NCI-H1105 treated with DMSO at 0.1 percent for 48 hours (cell line): ENCODE measurements around the gene PHRF1.

ENCODE experiments used
- DNase-seq: peaks from one replicate; lab custom pipeline; 2025; lab: John Stamatoyannopoulos, UW

Gene PHRF1

DNA sequence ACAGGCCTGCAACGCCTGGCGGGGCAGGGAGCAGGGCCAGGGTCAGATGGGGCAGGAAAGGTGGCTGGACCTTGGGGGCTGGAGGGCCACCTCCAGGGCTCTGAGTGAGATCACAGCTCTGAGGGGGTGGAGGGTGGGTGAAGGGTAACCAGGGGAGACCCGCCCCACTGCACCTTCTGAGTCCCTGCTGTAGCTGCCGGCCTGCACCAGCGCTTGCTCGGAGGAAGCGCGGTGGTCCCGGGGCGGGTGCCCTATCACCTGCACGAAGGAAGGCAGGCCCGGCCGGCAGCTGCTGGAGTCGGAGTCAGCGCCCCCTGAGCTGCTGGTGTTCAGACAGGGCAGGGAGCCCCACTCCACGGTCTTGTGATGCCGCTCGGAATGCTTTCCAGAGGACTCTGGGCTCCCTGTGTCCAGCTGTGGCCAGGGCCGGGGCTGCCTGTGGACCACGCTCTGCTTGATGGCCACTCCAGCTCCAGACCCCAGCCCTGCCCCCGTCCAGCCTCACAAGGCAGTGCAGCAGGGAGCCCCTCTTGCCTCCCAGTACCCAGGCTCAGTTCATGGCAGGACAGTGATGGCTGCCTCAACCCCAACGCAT is 19.5 kb upstream of the PHRF1 start:
- no peak for DNase-seq

DNA sequence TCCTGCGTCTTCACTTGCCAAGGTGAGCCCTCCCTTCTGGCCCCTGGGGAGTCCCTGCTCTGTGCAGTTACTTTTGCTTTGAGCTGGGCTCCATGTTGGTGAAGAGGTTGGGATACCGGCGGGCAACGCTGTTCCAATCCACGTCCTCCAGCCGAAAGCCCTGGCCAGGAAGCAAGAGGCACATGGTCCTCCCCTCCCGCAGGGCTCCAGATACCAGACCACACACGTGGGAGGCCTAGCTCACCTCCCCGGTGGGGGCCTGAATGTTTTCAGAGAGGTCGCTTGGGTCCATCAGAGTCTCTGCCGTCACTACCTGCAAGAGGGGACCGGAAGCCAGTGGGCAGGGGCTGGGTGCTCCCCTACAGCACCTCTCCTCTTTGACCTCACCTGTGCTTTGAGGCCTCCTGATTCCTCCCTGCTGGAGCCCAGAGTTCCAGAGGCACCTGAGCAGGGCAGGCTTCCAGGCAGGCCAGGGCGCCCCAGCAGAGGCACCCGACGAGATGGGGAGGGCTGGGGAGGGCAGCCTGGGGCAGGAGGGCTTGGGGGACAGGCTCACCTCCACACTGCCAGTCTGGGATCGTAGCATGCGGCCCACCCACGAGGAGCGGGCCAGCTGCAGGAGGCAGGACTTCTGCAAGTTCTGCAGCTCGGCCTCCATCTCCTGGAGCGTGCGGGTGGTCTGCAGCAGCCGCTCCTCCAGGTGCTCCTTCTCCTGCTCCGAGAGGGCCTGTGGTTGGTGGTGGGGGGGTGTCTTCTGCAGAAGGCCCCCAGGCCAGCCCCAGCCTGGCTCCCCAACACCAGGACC is 18.7 kb upstream of the PHRF1 start:
- DNase-seq = no peak

DNA sequence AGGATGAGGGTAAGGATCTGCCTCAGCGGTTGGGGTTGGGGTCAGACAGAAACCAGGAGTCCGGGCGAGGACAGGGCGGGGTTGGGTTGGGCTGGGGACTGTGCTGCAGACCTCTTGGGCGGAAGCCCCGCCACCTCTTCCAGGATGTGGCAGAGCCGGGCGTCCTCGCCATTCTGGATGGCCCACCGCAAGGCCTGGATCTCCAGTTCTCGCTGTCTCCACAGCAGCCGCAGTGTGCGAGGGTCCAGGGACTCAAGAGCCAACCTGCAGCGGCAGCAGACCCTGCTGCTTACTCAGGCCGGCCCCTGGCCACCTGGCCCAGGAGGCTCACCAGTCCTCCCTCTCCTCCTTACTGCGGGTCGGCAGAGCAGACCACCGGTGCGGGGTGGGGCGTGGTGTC is 17.8 kb upstream of the PHRF1 start:
- DNase-seq = no peak

DNA sequence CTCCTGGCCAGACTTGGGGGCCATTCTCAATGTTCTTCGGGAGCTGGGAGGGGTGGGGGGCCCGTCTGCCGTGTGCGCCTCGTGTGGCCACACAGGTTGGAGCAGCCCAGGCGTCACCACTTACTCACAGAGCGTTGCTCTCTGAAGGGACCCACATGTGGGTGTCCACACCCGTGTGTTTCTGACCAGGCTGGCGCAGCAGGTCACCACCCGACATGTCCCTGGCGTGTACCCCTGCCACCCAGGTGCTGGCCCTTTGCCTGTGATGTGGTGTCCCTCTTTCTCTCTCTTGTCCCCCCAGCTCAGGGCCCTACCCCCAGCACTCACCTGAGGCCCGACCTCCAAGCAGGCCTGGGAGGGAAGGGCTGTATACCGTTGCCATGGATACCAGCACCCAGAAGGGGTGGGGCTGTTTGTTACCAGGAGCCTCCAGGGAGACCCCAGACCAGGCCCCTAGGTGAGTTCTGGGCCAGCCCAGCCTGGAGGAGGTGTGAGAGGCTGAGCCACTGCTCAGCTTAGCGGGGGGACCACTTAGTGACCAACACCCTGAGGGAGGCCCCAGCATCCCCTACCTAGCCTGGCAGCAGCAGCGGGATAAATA is 17.1 kb upstream of the PHRF1 start:
- DNase-seq = no peak

DNA sequence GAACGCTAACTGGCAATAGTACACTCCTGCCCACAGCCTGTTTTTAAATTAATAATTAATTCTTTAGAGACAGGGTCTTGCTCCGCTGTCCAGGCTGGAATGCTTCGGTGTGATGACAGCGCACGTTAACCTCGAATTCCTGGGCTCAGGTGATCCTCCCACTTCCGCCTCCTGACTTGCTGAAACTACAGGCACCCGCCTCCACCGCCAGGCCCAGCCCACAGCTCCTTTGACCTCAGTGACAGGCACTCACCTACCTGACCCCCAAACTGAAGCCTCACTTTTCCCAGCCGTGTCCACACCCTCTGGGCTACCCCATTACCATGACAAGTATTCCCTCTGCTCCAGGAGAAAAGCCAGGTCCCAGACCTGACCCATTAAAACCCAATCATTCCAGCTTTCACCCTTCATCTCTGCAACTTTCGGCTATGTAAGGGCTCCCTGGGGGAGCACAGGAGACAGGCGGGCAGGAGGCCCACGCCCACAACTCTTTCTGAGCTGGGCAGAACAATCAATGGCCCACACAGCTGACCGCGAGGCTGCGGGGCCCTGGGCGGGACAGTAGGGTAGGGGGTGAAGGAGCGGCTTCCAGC is 16.5 kb upstream of the PHRF1 start:
- DNase-seq = no peak

DNA sequence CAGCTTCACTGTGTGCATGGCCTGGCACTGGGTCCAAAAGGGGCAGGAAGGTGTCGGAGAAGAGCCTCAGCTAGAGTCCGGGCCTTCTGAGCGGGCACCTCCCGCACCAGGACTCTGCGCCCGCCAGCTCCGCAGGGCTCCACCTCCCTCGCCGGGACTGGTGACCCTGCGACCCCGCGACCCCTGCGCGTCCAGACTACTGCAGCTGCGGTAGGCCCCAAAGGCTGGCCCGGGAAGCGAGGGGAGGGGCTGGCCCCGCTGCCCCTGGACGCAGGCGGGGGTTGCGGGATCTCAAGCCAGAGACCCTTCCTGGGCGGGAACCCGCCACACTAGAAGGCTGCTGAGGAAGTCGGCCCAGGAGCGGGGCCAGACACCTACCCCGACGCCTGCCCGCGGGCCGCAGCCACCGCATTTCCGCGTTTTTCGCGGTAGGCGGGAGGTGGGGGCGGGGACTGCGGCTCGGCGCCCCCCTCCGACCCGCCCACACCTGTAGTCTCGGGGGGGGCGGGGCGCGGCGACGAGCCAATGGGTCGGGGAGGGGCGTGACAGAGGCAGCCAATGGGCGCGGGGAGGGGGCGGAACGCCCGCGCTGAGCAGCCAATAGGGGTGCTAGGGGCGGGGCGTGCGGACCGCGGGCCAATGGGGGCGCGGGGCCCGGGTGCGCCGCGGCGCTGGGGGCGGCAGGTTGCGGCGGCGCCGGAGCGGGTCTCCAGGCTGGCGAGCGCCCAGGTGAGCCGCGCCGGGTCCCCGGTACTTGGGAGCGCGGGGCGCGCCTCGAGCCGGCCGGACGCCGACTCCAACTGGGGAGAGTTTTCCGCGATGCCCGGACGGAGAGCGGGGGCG is 15.7 kb upstream of the PHRF1 start, which contains the start of the genes LMNTD2 and RASSF7:
Gene LMNTD2 (minus strand): TSS at position 434 of the 843 bp plus-strand sequence. CDS start 22 bp downstream, at position 412.
Gene RASSF7 (plus strand): TSS at position 666 of the 843 bp plus-strand sequence. CDS start 799 bp downstream, outside the sequence.
- DNase-seq = peak; percentile 86

DNA sequence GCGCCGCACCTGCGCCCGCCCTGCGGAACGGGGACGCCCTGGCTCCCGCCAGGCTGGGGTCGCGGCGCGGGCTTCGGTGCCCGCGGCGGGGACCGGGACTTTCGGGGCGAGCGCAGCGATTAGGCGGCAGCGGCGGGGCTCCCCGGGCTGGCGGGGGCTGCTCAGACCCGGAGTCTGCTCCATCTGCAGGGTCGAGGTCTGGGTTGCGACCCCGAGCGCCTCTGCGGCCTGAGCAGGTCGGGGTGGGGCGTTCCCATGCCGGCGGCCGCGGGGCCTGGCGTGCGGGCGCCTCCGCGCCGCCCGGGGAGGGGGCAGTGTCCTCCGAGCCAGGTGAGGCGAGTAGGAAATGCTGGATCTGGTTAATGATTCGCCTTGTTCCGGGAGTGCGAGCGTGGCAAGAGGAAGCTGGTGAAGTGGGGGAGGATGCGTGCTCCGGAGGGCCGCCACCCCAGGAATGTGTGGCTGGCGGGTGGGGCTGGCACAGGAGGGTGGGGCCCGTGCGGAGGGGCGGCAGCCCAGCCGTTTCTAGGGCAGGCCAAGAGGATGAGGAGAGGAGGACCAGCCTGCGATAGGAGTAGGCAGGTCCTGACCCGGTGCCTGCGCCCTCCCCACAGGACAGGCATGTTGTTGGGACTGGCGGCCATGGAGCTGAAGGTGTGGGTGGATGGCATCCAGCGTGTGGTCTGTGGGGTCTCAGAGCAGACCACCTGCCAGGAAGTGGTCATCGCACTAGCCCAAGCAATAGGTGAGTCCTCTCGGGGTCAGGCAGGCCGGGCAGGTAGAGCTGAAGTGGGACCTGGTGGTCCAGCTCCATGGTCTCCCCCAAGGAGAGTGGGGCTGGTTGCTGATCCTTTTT is 14.9 kb upstream of the PHRF1 start:
- DNase-seq = no peak

DNA sequence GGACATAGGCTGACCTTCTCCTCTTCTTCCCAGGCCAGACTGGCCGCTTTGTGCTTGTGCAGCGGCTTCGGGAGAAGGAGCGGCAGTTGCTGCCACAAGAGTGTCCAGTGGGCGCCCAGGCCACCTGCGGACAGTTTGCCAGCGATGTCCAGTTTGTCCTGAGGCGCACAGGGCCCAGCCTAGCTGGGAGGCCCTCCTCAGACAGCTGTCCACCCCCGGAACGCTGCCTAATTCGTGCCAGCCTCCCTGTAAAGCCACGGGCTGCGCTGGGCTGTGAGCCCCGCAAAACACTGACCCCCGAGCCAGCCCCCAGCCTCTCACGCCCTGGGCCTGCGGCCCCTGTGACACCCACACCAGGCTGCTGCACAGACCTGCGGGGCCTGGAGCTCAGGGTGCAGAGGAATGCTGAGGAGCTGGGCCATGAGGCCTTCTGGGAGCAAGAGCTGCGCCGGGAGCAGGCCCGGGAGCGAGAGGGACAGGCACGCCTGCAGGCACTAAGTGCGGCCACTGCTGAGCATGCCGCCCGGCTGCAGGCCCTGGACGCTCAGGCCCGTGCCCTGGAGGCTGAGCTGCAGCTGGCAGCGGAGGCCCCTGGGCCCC is 14.1 kb upstream of the PHRF1 start:
- DNase-seq = no peak

DNA sequence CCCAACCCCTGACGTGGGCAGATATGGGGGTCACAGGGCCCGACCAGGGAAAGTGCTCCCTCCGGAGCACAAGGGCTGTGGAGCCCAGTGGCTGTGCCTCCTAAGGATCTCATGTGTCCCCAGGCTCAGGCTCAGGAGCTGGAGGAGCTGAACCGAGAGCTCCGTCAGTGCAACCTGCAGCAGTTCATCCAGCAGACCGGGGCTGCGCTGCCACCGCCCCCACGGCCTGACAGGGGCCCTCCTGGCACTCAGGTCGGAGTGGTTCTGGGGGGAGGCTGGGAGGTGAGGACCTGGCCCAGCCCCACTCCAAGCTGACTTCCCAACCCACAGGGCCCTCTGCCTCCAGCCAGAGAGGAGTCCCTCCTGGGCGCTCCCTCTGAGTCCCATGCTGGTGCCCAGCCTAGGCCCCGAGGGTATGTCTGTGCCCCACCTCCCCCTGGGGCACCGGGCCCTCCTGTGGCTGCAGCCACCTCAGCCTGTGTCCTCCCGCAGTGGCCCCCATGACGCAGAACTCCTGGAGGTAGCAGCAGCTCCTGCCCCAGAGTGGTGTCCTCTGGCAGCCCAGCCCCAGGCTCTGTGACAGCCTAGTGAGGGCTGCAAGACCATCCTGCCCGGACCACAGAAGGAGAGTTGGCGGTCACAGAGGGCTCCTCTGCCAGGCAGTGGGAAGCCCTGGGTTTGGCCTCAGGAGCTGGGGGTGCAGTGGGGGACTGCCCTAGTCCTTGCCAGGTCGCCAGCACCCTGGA is 13.0 kb upstream of the PHRF1 start:
- DNase-seq = no peak

DNA sequence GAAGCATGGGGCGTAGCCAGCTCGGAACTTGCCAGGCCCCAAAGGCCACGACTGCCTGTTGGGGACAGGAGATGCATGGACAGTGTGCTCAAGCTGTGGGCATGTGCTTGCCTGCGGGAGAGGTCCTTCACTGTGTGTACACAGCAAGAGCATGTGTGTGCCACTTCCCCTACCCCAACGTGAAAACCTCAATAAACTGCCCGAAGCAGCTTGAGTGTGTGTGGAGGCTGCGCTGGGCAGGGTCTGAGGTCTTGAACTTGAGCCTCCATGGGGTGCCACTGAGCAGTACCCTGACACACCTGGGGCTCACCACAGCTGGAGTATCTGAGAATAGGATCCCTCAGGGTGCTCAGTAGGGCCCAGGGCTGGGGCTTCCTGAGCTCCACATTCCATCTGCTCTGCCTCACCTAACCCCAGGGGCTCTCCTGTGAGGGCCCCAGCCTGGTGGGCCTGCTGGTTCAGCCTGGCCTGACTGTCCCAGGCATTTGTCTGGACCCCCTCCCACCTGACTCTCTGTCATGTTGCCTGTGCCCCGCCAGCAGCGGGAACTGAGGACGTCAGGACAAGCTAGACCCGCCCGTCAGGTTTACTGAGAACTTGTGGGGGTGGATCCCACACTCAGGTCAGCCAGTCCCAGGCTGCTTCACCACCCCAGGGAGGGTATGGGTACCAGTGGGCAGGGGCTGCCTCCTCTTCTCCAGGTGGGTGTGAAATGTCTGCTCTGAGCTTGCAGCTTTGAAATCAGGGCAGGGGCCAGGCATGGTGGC is 12.3 kb upstream of the PHRF1 start:
- no peak for DNase-seq

DNA sequence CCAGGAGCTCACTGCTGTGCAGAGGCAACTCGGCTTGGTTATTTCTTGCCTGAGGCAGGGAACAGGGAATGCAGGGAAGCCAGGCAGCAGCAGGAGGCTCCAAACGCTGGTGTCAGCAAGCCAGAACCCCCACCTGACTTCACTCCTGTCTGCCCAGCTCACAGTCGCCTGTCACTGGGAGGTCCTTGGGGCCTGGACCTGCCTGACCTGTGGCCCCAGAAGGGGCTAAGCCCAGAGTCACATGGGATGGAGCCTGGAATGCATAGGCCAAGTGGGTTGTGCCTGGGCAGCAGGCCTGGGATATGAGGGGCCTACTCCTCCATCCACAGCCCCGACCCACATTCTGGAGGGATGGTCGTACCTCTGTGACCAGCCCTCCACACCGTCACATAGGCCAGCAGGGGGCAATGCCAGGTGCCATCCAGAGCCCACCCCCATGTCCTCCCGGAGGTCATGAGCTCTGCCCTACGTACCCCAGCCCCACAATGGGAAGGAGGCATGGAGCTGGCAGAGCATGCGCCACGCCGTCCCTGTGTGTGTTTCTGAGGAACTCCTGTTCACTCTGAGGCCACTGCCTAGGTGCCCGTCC is 10.3 kb upstream of the PHRF1 start:
- DNase-seq = no peak

DNA sequence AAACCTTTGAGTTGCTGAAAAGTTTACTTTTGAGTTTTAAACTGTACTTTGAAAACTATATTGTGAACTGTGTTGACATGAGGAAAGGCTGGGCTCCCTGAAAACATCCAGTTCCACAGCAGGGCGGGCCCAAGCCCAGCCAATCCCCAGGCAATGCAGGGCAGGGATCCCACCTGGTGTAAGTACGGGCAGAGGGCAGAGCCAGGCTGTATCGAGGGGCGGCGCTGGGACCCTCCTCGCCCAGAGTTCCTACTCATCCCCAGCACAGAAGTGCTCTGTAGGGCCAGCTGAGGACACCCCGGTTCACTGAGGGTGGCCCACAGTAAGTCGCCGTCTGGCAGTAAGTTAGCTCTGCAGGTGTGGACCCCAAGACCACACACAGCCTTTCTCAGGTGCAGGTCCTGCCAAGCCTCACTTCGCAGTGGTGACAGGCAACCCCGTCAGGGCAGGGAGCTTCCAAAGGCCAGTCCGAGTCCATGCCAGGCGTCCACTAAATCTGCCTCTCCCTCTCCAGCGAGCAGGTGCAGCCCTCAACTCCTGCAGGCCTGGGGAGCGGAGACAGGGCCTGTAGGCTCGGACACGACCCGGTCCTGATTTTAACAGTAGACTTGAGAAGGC is 9.2 kb upstream of the PHRF1 start:
- DNase-seq = no peak

DNA sequence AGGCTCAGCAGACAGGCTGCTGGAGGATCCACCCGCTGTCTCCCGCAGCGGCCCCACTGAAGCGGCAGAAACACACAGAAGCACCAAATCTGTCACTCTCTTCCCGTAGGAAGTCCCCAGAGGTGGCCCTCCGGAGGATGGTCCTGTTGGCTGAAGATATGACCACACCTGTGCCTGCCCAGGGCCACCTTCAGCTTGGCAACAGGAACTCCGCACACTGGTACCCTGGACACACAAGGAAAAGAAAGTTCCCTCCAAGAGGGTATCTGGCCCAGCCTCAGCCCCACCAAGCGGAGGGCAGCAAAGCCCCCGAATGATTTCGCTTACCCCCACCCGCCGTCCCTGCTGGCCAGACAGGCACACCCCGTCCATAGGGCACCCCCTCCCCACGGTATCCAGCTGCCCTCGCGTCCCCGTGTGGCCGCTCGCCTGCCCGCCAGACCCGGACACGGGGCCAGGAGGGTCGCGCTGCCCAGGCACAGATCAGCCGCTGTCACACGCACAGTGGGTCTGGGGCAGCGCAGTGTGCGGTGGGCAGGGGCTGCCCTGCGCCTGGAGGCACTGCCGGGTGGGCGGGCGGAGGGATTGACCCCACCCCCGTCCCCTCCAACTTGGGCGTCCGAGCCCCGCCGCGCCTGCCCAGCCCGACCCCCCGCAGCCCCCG is 8.5 kb upstream of the PHRF1 start:
- peak; percentile 40 for DNase-seq

DNA sequence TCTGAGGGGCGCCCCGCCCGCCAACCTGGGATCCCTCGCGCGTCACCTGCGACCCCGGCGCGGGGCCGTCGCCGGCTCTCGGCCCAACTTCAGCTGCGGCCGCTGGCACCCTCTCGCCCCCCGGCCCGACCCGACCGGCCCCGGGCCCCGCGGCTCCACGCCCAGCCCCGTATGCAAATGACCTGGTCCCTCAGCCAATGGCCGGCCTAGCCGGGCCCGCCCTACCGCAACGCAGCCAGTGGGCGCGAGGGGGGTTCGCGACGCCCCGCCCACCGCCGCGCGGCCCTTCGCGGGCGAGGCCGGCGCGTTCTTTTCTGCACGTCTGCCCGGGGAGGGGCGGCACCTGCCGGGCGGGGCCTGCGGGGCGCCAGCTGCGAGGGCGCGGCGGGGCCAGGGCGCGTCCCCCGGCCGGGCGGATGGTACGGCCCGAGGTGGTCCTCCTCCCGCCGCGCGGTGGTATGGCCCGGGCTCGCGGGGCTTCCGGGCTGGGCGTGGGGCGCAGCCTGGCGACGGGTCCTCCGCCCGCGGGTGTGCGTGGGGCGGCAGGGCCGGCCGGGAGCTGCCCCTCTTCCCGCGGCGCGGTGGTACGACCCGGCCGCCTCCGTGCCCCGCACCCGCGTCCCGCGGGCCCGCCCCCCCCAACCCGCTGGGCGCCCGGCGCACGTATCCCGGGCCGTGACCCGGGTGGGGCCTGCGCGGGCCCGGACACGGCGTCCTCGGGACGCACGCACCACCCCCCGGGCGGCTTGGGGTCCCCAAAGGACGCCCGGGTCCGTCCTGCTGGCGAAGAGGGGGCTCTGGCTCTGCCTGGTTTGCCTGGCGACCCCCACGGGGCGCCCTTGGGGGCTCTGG is 7.7 kb upstream of the PHRF1 start:
- peak; percentile 92 for DNase-seq

DNA sequence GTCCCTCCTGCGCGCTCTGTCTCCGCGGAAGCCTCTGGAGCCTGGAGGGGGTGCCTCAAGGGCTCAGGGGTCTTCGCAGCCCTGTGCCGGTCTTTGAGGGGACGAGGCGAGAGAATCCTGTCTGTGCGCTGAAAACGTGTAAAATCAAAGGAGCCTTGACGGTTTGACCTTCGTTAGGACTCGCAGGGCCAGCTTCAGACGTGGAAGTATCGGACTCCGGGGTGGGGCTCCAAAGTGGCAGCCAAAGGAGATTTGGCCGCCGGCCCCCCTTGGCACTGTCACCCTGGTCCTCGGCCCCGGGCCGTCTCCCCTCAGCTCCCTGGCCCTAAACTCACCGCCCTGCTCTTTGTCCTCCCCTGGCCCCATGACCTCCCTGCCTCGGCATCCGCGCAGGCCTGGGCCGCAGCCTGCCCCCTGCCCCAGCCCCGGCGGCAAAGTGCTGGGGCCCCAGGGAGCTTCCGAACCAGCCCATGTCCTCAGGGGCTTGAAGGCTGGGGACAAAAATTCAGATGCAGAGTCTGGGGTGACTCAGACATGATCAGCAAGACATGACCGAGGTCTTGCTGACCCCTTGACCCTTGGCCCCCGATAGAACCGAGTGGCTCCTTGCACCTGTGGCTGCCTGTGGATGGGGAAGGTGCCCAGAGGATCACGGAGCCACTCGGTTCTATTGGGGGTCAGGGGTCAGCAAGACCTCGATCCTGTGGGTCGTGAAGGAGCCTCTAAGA is 6.9 kb upstream of the PHRF1 start:
- no peak for DNase-seq

DNA sequence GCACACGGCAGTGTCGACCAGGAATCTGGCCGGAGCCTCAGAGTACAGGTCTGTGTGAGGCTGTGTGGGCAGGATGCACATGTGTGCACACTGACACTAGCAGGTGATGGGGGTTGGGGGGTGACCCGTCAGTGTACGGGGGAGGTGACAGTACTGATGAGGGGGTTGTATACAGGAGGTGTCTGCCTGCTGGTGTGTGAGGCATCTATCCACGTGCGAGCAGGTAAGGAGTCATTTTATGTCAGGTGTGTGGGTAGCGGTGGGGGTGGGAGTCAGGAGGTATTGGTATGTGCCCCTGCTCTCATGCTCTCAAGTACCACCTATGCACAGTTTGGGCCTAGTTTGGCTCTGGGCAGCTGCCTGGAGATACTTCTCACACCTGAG is 4.5 kb upstream of the PHRF1 start:
- DNase-seq = no peak
